ENCODE measurements around the gene TRMT112.

The TRMT112 gene

GRCh38 chr11:64288353-64288750 lies 29.0 kb downstream of the TRMT112 start:
- H3K4me3 ChIP-seq (ENCODE audit: low read depth, low read length), result no peak overlapping the region
- no peak for DNase-seq (ENCODE audit: low read depth, low spot score)
- ChIA-PET POLR2A (no interaction called here), CTCF (interaction anchor here (0.6 to 10.7 kb wide), 5 partner anchors 10 to 84 kb away, joined by 3 to 166 read pairs (median 8); partner anchors contain the start of genes CATSPERZ, ESRRA and PLCB3)
- no peak for TF ChIP-seq CTCF (IDR thresholded peaks at IDR 0.05; ENCODE audit: insufficient read depth, low read length, missing control alignments)

DNA sequence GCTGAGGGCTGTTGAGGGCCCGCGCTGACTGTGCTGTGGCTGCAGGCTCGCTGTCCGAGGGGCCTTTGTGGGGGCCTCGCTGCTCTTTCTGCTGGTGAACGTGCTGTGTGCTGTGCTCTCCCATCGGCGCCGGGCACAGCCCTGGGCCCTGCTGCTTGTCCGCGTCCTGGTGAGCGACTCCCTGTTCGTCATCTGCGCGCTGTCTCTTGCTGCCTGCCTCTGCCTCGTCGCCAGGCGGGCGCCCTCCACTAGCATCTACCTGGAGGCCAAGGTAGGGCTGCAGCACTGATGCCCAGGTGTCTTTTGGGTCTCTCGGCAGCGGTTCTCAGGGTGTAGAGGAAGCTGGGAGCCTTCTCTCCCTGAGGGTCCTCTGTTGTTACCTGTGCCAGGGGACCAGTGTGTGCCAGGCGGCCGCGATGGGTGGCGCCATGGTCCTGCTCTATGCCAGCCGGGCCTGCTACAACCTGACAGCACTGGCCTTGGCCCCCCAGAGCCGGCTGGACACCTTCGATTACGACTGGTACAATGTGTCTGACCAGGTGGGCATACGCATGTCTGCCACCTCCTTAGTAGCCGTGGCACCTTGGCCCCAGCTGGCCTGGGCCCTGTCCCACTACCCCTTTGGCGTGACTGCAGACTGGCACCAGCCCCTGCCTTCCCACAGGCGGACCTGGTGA lies 29.5 kb downstream of the TRMT112 start:
- POLR2A ChIA-PET, result no interaction called here
- no peak for TF ChIP-seq CTCF (IDR thresholded peaks at IDR 0.05; ENCODE audit: insufficient read depth, low read length, missing control alignments)
- CTCF ChIA-PET, result interaction anchor here (0.6 to 10.7 kb wide), 6 partner anchors 10 to 83 kb away, joined by 3 to 166 read pairs (median 12); partner anchors contain the start of genes CATSPERZ, ESRRA and PLCB3

GRCh38 chr11:64286801-64287159 lies 30.6 kb downstream of the TRMT112 start:
- TF ChIP-seq CTCF (IDR thresholded peaks at IDR 0.05; ENCODE audit: insufficient read depth, low read length, missing control alignments), result no peak
- ChIA-PET CTCF (interaction anchor here (5.4 to 10.7 kb wide), 2 partner anchors 16 to 68 kb away, joined by 26 to 166 read pairs; partner anchors contain the start of genes CATSPERZ and ESRRA), POLR2A (no interaction called here)
- DNase-seq (ENCODE audit: low read depth, low spot score), result no peak
- no peak overlapping the region for H3K4me3 ChIP-seq (ENCODE audit: low read depth, low read length)

More for the DNA sequence above, 29.5 kb downstream of the TRMT112 start:
- H3K4me3 ChIP-seq (ENCODE audit: low read depth, low read length), result no peak overlapping the region
- no peak for DNase-seq (ENCODE audit: low read depth, low spot score)

DNA sequence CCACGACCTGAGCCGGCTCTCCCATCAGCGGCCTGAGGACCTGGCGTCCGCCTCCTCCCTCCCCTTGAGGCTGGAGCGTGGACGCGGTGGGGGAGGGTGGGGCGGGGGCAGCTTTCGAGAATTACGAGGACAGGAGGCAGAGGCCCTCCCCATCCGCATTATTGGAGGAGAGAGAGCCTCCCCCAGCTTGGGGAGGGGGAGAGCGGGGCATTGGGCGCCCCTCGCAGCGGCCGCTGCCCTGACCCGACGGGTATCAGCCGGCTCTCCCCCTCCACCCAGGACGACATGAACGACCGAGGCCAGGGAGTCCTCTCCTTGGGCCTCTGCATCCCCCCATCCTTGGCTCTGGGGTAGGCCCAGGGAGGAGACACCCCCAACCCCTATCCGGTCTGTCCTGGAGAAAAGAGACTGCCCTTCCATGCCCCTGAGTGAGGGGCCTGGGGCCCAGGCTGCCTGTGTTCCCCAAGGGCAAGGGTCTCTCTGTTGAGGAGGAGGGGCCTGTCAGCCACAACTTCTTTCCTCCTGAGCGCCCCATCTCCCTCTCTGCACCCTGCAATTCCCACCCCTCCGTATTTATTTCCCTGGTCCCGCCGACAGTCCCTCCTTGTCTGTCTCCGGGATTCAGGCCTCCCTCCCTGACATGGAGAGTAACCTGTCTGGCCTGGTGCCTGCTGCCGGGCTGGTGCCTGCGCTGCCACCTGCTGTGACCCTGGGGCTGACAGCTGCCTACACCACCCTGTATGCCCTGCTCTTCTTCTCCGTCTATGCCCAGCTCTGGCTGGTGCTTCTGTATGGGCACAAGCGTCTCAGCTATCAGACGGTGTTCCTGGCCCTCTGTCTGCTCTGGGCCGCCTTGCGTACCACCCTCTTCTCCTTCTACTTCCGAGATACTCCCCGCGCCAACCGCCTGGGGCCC lies 31.2 kb downstream of the TRMT112 start:
- CTCF ChIA-PET, result interaction anchor here (4.0 to 10.7 kb wide), 3 partner anchors 15 to 69 kb away, joined by 26 to 166 read pairs (median 26); partner anchors contain the start of genes CATSPERZ and ESRRA
- no peak for TF ChIP-seq CTCF (IDR thresholded peaks at IDR 0.05; ENCODE audit: insufficient read depth, low read length, missing control alignments)
- POLR2A ChIA-PET, result interaction anchor here (1.0 to 1.7 kb wide), 2 partner anchors 16 to 32 kb away, joined by 3 to 9 read pairs; partner anchors contain the start of gene PRDX5
- peak overlapping the region; percentile 73 for H3K4me3 ChIP-seq (ENCODE audit: low read depth, low read length)
- no peak for DNase-seq (ENCODE audit: low read depth, low spot score)

- peak within 1 kb of the TSS; percentile 73 for H3K4me3 ChIP-seq (ENCODE audit: low read depth, low read length)
- POLR2A ChIA-PET, result interaction anchor here (0.9 to 1.7 kb wide), 4 partner anchors 13 to 33 kb away, joined by 3 to 9 read pairs (median 6); partner anchors contain the start of gene PRDX5
- CTCF ChIA-PET, result interaction anchor here (1.1 to 10.7 kb wide), 4 partner anchors 14 to 70 kb away, joined by 4 to 166 read pairs (median 26); partner anchors contain the start of genes CATSPERZ and ESRRA
- no peak for TF ChIP-seq CTCF (IDR thresholded peaks at IDR 0.05; ENCODE audit: insufficient read depth, low read length, missing control alignments)
- no peak for DNase-seq (ENCODE audit: low read depth, low spot score)
Observed at GRCh38 chr11:64284962-64285884, 32.1 kb downstream of the TRMT112 start, which contains the start of gene GPR137. GPR137 (plus strand) TSS chr11:64285848; CDS start chr11:64286525, 677 bp downstream.
